ENCODE results near the gene ENGASE. TPM values are rescaled to one million over a fixed set of nuclear protein-coding genes. Genes with fewer than 3 reads are reported as not detected.

The ENGASE gene
- total and polyA plus RNA-seq, 2 of the 8 experiments (the other 6 are each of a cell fraction or from before 2014, with no cell fraction given) = 9.3 to 36.1 TPM

GRCh38 chr17:79073016-79073705, 1.5 kb upstream of the ENGASE start:
- Histone ChIP-seq H3K23ac (ENCODE audit: insufficient read length) (no peak overlapping the region), H3K9ac (replicated peaks in 1 of 4; ENCODE audit: extremely low read depth in 1 of 4, low read depth in 3 of 4, low read length in 3 of 4) (no peak overlapping the region), H2AFZ (ENCODE audit: low read length) (no peak overlapping the region), H3K79me1 (ENCODE audit: low read depth, low read length) (no peaks in the 10 kb centered on the region), H3K23me2 (ENCODE audit: low read depth, low read length) (peaks cover 6% of the 10 kb centered on the region; the same call in 1 of the 2 replicates), H4K8ac (ENCODE audit: extremely low read depth, insufficient read depth, low read length) (no peak overlapping the region), H3K56ac (replicated peaks; ENCODE audit: insufficient read length, low read depth, low read length) (no peak overlapping the region), H3K4me2 (ENCODE audit: insufficient read depth in 1 of 2, low read depth in 2 of 2, low read length in 2 of 2) (no peak overlapping the region), H2BK12ac (ENCODE audit: low read depth, low read length) (no peak overlapping the region), H2BK120ac (replicated peaks; ENCODE audit: low read depth, low read length) (no peak overlapping the region), H3K14ac (ENCODE audit: insufficient read length) (no peak overlapping the region), H2AK5ac (ENCODE audit: low read depth, low read length) (no peak overlapping the region), H4K91ac (replicated peaks; ENCODE audit: insufficient read length, low read length) (no peak overlapping the region), H4K5ac (ENCODE audit: insufficient read length, low read depth, low read length) (no peak overlapping the region), H3K18ac (ENCODE audit: extremely low read depth, low read length) (no peak overlapping the region), H2BK15ac (ENCODE audit: low read length) (no peak overlapping the region; the same call in 1 of the 2 replicates), H3K36me3 (ENCODE audit: control insufficient read depth in 2 of 4, insufficient read depth in 4 of 4, low read length in 3 of 4) (no peaks in the 10 kb centered on the region; a peak in 1 of 8 replicates), H3K9me3 (ENCODE audit: insufficient read depth in 2 of 2, low read depth in 1 of 2, low read length in 1 of 2) (no peaks in the 10 kb centered on the region), H3K4me3 (ENCODE audit: extremely low read depth in 1 of 4, insufficient read depth in 2 of 4, low read depth in 3 of 4, low read length in 4 of 4) (no peak overlapping the region), H3K79me2 (ENCODE audit: control insufficient read depth in 1 of 2, insufficient read depth in 2 of 2, low read length in 2 of 2) (no peaks in the 10 kb centered on the region), H4K20me1 (replicated peaks in 1 of 2; ENCODE audit: control insufficient read depth in 1 of 2, insufficient read depth in 2 of 2, low read length in 2 of 2) (no peaks in the 10 kb centered on the region), H3K27me3 (replicated peaks in 1 of 4; ENCODE audit: control insufficient read depth in 3 of 4, extremely low read depth in 1 of 4, insufficient read depth in 3 of 4, low read length in 3 of 4) (peaks cover 0 to 5% (median 0%) of the 10 kb centered on the region in 4 experiments; a peak in 4 of 7 replicates), H2BK5ac (ENCODE audit: low read depth, low read length) (no peak overlapping the region), H2BK20ac (ENCODE audit: low read length) (no peak overlapping the region), H3K4me1 (replicated peaks in 1 of 4; ENCODE audit: control insufficient read depth in 3 of 4, insufficient read depth in 4 of 4, low read length in 3 of 4) (no peaks in the 10 kb centered on the region), H3K27ac (ENCODE audit: low read depth, low read length) (no peak overlapping the region), H3K4ac (replicated peaks; ENCODE audit: insufficient read length, low read depth, low read length) (no peak overlapping the region)
- ChIA-PET CTCF (ENCODE audit: partially characterized antibody) (interaction anchor here (0.6 to 3.2 kb wide), 14 partner anchors 9 to 1715 kb away, joined by 3 to 23 read pairs (median 4); no protein-coding TSS in a partner anchor), POLR2A (ENCODE audit: partially characterized antibody) (interaction anchor here (1.1 to 1.3 kb wide), 2 partner anchors 93 to 97 kb away, joined by 3 read pairs; partner anchors contain the start of gene LGALS3BP)
- WGBS, 2 experiments (ENCODE audit: extremely low coverage in 1 of 2, insufficient coverage in 1 of 2, insufficient read length in 1 of 2, insufficient replicate concordance in 2 of 2, low coverage in 1 of 2, low lambda C conversion rate in 2 of 2, missing lambda C conversion rate in 1 of 2) = 91% methylated on average over 8 of the region's 8 CpGs; no CpG with 5 or more reads in 1 of the 2 experiments
- FAIRE-seq (no peak), DNase-seq (ENCODE audit: low read depth in 1 of 2, low spot score in 2 of 2) (no peak)
- no peak for TF ChIP-seq NRF1 (IDR thresholded peaks at IDR 0.05; ENCODE audit: low read depth, low read length)
- TF ChIP-seq TAF7 (optimal IDR thresholded peaks at IDR 0.05; ENCODE audit: borderline replicate concordance, low read depth, low read length) = no peak
- no peak for TF ChIP-seq BRCA1 (IDR thresholded peaks at IDR 0.05; ENCODE audit: low read depth, low read length)
- TF ChIP-seq EGR1 (IDR thresholded peaks at IDR 0.05; ENCODE audit: borderline replicate concordance, low read depth, low read length) = no peak
- no peak for TF ChIP-seq TCF12 (IDR thresholded peaks at IDR 0.05; ENCODE audit: low read depth, low read length)
- no peak for TF ChIP-seq SP2 (IDR thresholded peaks at IDR 0.05; ENCODE audit: low read length)
- TF ChIP-seq CTCF (IDR thresholded peaks at IDR 0.05; ENCODE audit: control extremely low read depth in 1 of 3, insufficient read depth in 1 of 3, low read depth in 1 of 3, low read length in 3 of 3) = no peak
- TF ChIP-seq RBBP5 (IDR thresholded peaks at IDR 0.05; ENCODE audit: borderline replicate concordance, low read depth, low read length) = no peak
- no peak for TF ChIP-seq BACH1 (IDR thresholded peaks at IDR 0.05; ENCODE audit: low read length)
- TF ChIP-seq E2F6 (IDR thresholded peaks at IDR 0.05) = no peak
